ENCODE results near the gene CSK.
"Not testable (repeated sequence)": the region's sequence is repeated elsewhere in the genome, so short reads cannot be mapped to it uniquely, and the experiment has no call there.

Gene CSK

GRCh38 chr15:74781431-74782258 lies at the start of gene CSK:
Gene CSK (plus strand): TSS chr15:74782080. CDS start chr15:74798298, 16,218 bp downstream.
- intact Hi-C loops (cut with DNase I), result loop anchor here (5.0 kb wide), 2 partner anchors 61 to 121 kb away; partner anchors contain the start of gene ULK3
- DNase-seq, result peak in 8 of 10 donors; percentile 43 to 96 (median 62)

GRCh38 chr15:74732846-74733245 lies 49.0 kb upstream of the CSK start:
- DNase-seq, result no peak
- intact Hi-C loops (cut with DNase I), result no loop called here

GRCh38 chr15:74733269-74733668 lies 48.6 kb upstream of the CSK start:
- intact Hi-C loops (cut with DNase I), result no loop called here
- DNase-seq, result no peak

- intact Hi-C loops (cut with DNase I), result no loop called here
- no peak for DNase-seq
Observed at GRCh38 chr15:74735305-74735704, 46.6 kb upstream of the CSK start.

- intact Hi-C loops (cut with DNase I); DNase-seq: not testable (repeated sequence)
Observed at GRCh38 chr15:74738239-74738638, 43.6 kb upstream of the CSK start.

GRCh38 chr15:74742422-74742821 lies 39.5 kb upstream of the CSK start:
- intact Hi-C loops (cut with DNase I), result no loop called here

GRCh38 chr15:74746389-74746788 lies 35.5 kb upstream of the CSK start:
- intact Hi-C loops (cut with DNase I), result no loop called here
- DNase-seq, result no peak

More at GRCh38 chr15:74742422-74742821, 39.5 kb upstream of the CSK start:
- no peak for DNase-seq

- DNase-seq, result no peak
- intact Hi-C loops (cut with DNase I), result no loop called here
Observed at GRCh38 chr15:74748322-74748946, 33.4 kb upstream of the CSK start, which contains the start of gene CYP1A2. Gene CYP1A2 (plus strand): TSS chr15:74748845. CDS start chr15:74749739, 894 bp downstream.

- intact Hi-C loops (cut with DNase I), result no loop called here
- DNase-seq, result peak in 1 of 10 donors; percentile 52
Observed at GRCh38 chr15:74749832-74750231, 32.0 kb upstream of the CSK start.

GRCh38 chr15:74750751-74751150 lies 31.1 kb upstream of the CSK start:
- intact Hi-C loops (cut with DNase I), result no loop called here

GRCh38 chr15:74752011-74752410 lies 29.9 kb upstream of the CSK start:
- peak in 1 of 10 donors; percentile 62 for DNase-seq
- intact Hi-C loops (cut with DNase I), result no loop called here

More at GRCh38 chr15:74750751-74751150, 31.1 kb upstream of the CSK start:
- no peak for DNase-seq

- intact Hi-C loops (cut with DNase I), result no loop called here
- peak in 1 of 10 donors; percentile 24 for DNase-seq
Observed at GRCh38 chr15:74752531-74752930, 29.3 kb upstream of the CSK start.

- intact Hi-C loops (cut with DNase I), result no loop called here
- DNase-seq, result peak in 2 of 10 donors; percentile 69 to 82
Observed at GRCh38 chr15:74754593-74755215, 27.2 kb upstream of the CSK start.

- intact Hi-C loops (cut with DNase I), result no loop called here
- DNase-seq, result peak in 2 of 10 donors; percentile 47 to 49
Observed at GRCh38 chr15:74758736-74759135, 23.1 kb upstream of the CSK start.

GRCh38 chr15:74762791-74763150 lies 19.1 kb upstream of the CSK start:
- DNase-seq, result peak in 1 of 10 donors; percentile 59
- intact Hi-C loops (cut with DNase I), result no loop called here

GRCh38 chr15:74763416-74763815 lies 18.5 kb upstream of the CSK start:
- peak in 2 of 10 donors; percentile 45 to 80 for DNase-seq
- intact Hi-C loops (cut with DNase I), result no loop called here

GRCh38 chr15:74767167-74768098 lies 14.4 kb upstream of the CSK start:
- intact Hi-C loops (cut with DNase I), result loop anchor here (1.0 to 5.0 kb wide), 2 partner anchors 132 to 395 kb away; no protein-coding TSS in a partner anchor
- peak in 2 of 10 donors; percentile 62 to 67 for DNase-seq

- intact Hi-C loops (cut with DNase I), result loop anchor here (1.0 to 5.0 kb wide), 2 partner anchors 133 to 396 kb away; no protein-coding TSS in a partner anchor
- DNase-seq, result peak in 2 of 10 donors; percentile 18 to 55
Observed at GRCh38 chr15:74768099-74768770, 13.6 kb upstream of the CSK start.

GRCh38 chr15:74768771-74769342 lies 13.0 kb upstream of the CSK start:
- intact Hi-C loops (cut with DNase I), result loop anchor here (1.0 to 5.0 kb wide), 2 partner anchors 134 to 397 kb away; no protein-coding TSS in a partner anchor
- peak; percentile 23 to 94 (median 69) for DNase-seq

All from posterior cingulate gyrus (tissue), 11 donors.